HG03469 (cell line): Measurements from ENCODE around the gene CPT1A.
"Not testable (repeated sequence)": the region's sequence is repeated elsewhere in the genome, so short reads cannot be mapped to it uniquely, and the experiment has no call there.

ENCODE experiments used
- ATAC-seq: cut with Tn5 transposase; IDR thresholded peaks from one replicate; pipeline ENCODE4 v1.9.1; 2021; ENCODE audit warnings: mild to moderate bottlenecking, moderate library complexity, moderate number of reproducible peaks; ENCODE audit not compliant: unreplicated experiment

Gene CPT1A

DNA sequence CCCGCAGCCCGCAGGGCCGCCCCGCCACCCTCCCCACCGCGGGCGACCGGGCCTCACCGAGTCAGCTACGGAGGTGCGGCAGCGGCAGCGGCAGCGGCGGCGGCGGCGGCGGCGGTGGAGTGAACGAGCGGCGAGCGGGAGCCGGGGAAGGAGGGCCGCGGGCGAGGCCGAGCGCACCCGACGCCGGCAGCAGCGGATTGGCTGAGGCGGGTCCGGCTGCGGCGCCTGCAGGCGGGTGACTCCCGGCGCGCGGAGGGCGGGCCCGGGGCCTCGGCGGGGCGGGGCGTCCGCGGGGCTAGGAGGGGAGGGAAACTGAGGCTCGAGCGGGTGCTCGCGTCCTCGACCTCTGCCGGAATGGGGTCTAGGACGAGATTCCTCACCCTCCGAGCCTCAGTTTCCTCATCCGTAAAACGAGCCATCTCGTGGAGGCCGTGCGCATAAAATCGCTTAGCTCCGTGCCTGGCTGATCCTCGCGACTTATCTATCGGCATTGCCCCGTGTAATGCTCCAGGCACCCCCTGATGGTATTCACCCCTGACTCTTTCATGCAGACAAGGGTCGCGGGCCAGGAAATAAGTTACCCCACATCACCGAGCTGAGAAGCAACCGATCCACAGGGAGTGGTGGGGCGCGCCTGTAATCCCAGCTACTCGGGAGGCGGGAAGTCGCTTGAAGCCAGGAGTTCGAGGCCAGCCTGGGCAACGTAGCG is at the start of gene CPT1A:
Gene CPT1A, minus strand, starts transcription at position 199 of the 709 bp plus-strand sequence. CDS start 26,442 bp downstream, outside the sequence.
- ATAC-seq = no peak

DNA sequence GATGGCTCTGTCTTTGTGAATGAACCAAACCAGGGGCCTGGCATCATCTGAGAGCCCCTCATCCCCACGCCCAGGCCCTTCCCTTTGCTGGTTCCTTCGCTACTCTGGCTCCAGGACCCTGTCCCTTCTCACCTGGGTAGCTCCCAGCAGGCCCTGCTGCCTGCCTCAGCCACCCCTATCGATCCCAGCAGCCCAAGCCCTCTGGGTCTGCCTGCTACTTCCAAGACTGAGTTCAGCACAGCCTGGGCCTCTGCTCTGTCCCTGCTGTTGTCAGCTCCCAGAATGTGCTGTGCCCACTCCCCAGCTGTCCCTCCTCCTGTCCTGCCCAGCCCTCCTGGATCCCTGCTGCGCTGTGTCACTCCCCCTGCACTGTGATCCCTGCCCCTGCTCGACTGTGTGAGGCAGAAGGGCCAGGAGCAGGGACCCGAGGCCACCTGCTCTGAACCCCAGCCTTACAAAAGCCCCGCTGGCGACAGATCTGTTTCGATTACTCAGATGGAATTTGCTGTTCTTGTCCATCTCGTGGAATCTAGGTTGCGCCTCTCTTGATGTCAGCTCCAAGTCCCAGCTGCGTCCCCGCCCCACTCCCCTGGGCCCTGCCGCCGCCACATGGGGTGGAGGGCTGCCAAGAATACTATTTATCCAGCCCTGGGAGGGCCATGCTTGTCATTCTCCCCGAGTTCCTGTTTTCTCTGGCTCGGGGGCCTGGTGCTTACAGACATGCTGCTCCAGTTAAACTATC is 48.9 kb upstream of the CPT1A start:
- no peak for ATAC-seq

DNA sequence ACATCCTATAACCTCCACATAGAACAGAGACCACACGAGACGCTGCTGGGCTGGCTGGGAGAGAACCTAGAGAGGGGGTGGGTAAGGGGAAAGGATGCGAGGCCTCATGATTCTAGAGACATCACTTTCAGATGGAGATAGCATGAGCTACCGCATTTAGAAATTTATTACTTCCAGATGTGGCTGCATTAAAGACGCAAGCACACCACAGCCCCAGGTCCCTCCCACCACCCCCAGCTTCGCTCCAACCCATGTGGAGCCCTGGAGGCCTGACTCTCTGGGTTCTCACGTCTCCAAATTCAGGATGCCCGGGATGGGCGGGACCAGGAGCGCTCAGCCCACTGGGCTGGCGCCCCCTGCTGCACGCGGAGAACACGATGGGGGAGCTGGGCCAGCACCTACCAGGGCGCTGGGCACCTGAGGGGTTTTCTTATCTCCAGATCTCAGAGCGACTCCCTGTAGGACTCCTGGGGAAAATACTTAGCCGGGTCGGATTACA is 48.3 kb upstream of the CPT1A start:
- ATAC-seq = no peak

DNA sequence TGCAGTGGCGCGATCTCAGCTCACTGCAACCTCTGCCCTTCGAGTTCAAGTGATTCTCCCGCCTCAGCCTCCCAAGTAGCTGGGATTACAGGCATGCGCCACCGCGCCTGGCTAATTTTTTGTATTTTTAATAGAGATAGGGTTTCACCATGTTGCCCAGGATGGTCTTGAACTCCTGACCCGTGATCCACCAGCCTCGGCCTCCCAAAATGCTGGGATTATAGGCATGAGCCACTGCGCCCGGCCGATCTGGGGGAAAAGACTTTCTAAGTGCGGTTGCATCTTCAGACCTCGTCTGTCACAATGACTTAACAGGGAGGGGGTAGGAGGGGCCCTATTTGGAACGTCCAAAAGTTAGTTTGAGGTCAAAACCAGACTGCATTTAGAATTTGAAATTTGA is 43.1 kb upstream of the CPT1A start:
- not testable (repeated sequence) for ATAC-seq

DNA sequence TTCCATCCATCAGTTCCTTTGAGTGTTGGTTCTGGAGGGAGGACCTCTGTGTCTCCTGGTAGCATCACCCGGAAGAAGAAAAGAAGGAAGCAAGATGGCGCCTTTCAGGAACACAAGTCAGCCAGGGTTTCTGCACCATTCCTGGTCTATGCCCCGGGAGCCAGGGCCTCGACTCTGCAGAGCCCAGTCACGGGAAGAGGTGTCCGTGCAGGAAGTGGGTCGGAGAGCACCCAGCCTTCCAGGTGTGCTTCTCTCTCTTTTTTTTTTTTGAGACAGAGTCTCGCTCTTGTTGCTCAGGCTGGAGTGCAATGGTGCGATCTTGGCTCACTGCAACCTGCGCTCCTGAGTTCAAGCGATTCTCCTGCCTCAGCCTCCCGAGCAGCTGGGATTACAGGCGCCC is 40.7 kb upstream of the CPT1A start:
- ATAC-seq = no peak

DNA sequence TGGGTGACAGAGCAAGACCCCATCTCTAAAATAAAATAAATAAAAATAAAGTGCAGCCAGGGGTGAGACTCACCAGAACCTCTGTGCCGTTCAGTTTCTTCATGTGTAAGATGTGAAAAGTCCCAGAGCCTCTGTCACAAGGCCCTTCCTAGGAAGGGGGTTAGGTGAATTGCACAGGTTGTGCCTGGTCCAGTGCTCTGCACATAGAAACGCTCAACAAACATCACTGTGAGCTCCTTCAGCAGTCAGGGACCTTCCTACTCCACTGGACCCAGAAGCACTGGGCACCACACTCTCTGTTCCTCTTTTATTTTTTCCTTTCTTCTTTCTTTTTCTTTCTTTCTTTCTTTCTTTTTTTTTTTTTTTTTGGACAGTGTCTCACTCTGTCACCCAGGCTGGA is 39.6 kb upstream of the CPT1A start:
- no peak for ATAC-seq

DNA sequence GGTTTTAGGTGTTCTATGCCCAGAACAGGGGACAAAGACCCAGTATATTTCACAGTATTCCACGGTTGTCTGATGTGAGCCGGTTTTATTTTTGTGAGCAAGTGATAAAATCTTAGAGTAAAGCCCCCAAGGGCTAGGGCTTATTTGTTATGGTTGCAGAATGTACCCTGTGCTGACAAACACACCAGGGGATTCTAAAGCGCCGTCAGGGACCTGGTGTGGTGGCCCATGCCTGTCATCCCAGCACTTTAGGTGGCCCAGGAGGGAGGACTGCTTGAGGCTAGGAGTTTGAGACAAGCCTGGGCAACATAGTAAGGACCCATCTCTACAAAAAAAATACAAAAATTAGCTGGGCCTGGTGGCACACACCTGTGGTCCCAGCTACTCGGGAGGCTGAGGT is 39.1 kb upstream of the CPT1A start:
- ATAC-seq = no peak

DNA sequence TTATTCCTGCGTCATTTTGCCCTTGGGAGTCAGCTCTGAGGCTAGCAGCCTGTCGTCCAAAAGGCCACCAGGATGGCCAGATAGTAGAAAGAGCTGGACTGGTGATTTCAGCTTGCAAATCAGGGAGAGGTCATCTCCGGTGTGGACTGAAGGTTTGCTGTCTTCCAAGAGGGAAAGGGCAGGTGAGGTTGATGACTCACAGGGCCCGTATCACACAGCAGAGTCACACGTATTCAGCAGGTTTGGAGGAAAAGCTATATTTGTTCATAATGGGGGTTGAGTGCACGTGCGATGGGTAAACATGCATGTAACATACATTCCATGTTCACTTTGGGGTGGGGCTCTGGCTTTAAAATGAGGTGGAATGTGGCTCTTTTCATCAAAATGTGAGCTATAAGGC is 36.3 kb upstream of the CPT1A start:
- no peak for ATAC-seq

DNA sequence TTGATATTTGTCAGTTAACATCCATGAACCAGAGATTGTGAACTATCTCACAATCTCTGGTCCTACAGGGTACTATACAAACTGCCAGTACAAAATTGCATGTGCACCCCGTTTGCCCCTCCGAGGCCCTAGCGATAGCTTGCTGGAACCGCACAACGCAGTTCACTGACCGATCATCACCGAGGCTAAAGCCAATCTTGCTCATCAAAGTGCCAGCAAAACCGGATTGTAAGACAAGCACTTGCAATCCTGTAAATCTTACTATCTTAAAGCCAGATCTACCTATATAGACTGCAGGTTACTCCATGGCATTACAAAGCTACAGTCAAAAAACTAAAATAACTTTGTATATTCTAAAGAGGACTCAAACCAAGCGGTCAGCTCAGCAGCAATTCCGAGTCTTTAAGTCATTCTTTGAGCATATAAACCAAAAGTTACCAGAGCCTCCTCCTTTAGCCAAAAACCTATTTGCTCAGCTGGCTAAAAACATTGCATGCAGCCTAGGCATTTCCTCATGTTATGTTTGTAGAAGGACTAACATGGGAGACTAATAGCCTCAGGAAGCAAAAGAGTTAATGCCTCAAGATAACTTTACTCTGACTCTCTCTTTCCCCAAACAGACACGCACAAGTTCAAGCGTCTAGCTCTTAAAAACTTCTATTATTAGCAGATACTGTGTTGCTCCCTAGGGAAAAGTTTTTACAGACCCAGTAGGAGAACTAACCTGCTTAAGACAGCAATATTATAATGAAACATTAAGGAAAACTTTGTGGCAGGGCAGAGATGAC is 30.7 kb upstream of the CPT1A start:
- no peak for ATAC-seq

DNA sequence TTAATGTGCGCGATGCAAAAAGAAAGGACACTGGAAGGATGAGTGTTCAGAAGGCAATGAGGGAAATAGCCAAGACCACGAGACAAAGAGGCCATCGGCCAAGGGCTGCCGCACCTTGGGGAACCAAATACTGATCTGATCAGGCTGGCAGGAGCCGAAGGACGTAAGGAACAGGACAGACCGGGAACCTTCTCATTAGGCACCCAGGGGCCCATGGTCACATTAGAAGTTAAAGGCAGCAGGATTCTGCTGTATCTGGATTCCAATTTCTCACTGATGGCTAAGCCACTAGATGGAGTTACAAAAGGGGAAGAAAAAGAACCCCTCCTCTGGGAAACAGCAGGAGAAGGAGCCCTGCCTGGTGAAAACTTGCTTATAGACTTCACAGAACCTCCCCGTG is 28.8 kb upstream of the CPT1A start:
- ATAC-seq = no peak

DNA sequence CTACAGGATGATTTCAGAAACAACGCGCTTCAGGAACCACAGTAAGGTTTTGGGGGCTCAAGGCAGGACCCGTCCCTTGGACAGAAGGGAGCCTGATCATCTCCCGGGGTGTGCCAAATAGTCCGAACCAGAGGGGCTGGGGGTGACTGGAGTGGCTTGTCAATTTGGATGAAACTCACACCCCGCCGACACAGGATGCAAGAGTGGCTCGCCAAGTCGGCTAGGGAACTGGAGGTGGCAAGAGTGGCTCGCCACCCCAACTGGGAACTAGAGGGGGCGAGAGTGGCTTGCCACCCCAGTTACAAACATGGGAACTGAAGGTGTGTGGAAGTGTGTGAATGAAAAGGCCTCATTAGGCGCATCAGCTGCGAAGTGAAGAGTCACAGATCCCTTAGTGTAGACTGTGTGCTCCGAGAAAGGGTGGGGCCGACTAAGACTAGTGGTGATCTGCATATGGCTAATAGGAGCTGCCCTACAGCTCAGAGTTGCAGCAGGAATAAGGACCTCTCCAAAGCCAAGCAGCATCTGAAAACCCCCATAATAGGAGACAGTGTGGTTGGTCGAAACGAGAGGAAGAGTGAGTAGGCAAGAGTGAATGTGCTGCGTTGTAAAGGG is 26.6 kb upstream of the CPT1A start:
- ATAC-seq = no peak

DNA sequence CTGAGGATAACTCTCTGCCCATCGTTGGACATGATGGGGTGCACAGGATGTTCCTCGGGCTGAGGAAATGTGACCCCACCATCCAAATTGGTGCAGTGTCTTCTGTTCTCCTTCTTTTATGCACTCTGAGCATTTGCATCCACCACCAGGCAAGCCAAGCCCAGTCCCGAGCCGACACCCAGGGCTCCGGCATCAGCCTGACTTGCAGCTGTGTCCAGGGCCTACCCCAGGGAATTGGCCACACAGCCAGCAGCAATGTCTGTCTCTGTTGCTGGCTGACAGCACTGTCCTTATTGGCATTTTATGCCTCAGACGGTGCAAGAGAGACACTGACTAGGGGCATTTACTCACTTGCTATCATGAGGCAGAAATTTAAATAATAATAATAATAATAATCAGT is 25.4 kb upstream of the CPT1A start:
- ATAC-seq = no peak

DNA sequence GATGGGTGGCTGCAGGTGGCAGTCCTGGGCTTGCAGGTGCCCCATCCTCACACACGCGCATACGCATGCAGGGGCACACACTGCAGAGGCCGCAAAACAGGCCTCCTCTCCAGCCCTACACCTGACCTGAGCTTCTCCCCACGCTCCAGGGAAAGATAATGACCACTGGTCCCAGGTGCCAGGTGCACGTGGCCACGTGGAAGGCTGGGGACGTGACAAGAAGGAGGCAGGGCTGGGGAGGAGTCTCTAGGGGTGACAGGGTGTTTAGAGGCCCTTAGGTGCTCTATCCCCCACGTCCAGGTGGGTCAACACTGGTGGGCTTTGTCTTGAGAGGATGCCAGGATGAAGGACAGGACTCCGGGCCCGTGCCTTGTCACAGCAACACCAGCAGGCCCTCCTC is 23.5 kb upstream of the CPT1A start:
- no peak for ATAC-seq

DNA sequence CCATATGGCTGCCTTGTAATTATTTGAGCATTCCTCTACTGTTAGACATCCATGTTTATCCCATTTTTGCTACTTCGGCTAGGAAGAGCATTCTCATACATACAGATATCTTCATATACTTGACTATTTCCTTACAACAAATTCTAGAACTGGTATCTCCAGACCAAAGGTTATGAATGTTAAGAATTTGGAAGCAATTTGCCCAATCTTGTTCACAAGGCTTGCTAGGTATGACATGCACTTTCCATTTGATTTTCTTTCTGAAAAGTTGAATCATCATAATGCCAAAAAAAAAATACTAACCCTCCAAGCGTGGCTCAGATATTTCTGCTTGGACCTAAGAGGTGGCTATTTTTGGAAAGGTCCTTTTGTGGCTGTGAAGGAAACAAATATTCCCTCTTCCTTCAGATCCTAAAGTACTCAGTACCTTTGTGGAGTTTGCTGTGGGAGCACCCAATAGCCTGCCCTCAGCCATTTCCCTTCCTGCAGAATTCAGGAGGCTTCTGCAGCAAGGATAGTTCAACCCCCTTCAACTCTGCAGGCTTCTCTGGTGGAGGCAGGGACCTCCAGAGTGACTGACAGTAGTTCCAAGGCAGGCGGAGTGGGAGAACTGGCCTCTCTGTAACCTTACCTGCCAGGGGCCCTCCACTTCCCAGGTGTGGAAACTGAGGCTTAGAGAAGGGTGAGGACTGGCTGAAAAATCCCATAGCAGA is 22.0 kb upstream of the CPT1A start:
- ATAC-seq = no peak

DNA sequence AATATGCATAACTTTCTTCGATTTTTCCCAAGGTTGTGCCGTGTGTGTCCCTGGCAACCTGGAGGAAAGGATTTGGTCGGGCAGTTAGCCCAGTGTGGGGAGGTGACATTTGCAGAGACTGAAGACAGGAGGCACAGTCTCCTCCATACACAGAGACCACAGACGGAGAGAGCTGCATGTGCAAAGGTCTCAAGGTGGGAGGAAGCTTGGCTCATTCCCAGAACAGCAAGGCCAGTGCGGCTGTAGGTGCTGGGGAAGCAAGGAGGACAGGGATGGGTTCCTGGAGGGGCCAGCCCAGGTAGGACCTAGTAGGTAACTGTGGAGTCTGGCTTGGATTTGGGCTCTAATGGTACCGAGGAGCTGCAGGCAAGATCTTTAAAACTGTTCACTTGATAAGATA is 20.7 kb upstream of the CPT1A start:
- ATAC-seq = no peak

DNA sequence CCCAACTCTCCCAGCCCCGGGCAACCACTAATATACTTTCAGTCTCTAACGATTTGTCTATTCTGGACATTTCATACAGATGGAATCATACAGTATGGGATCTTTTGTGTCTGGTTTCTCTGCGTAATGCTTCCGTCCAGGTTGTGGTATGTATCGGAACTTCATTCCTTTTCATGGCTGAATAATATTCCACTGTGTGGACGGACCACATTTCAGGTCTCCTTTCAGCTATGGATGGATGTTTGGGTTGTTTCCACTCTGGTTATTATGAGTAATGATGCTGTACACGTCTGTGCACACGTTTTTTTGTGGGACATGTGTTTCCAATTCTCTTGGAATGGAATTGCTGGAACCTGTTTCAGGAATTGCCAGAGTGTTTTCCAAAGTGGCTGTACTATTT is 17.4 kb upstream of the CPT1A start:
- no peak for ATAC-seq

DNA sequence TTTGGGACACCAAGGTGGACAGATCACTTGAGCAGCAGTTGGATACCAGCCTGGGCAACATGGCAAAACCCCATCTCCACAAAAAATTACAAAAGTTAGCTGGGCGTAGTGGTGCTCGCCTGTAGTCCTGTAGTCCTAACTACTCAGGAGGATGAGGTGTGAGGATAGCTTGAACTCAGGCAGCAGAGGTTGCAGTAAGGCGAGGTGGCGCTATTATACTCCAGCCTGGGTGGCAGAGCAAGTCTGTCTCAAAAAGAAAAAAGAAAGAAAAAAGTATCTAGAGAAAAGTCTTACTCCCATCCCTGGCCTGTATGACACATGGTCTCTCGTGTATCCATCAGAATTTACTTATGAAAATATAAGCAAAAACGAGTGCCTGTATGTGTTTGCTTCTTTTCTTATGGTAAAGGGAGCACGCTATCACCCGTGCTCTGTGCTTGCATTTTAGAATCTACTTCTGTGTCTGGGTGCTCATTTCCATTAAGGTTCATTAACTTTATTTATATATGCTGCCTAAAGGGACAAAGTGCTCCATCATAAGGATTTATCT is 15.4 kb upstream of the CPT1A start:
- ATAC-seq = no peak

DNA sequence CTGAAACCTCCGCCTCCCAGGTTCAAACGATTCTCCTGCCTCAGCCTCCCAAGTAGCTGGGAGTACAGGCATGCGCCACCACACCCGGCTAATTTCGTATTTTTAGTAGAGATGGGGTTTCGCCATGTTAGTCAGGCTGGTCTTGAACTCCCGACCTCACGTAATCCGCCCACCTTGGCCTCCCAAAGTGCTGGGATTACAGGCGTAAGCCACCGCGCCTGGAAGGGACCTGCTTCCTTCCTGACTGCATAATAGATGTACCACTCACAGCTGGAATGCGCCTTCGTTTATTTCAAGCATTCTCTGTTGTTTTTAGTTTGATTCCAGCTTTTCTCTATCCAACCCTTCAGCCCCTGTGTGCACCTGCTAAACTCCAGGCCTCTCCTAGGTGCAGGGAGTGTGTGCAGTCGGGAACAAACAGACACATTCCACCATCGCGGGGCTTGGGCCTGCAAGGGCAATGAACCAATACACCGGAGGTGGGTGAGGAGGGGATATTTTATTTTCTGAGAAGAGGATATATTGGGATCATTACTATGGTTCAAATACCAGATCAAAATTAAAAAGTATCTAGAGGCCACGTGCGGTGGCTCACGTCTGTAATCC is 14.8 kb upstream of the CPT1A start:
- not testable (repeated sequence) for ATAC-seq

DNA sequence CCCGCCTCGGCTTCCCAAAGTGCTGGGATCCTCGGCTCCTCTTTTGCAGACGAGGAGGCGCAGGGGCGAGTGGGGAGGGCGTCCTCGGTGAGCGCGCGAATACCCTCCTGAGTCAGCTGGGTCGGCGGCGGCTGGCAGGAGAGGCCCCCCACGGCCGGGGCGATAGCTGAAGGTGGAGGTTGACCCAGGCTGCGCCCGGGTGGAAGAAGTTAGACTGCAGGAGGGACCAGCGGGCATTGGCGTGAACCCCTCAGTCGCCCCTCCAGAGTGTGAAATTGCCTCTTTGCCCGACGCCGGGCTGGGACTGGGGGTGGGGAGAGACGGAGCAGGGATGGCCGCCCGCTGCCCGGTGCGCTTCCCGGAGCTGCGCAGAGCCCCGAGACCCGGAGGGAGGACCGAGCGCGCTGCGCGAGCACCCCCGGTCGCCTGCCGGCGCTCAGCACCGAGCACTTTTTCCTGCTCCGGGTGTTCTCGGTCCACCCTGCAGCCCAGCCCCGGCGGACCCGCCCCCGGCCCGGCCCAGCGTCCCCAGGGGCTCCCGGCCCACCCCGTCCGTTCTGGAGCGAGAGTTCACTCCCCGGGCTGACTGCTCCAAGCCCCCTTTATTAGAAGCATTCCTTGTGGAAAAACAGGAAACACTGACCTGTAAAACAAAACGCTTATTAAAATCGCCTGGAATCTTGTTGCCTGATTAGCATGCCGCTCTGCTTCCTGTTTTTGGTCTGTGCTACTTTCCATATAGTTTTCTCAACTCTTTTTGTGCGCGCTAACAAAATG is 13.7 kb upstream of the CPT1A start:
- ATAC-seq = no peak
